GM12878 (cell line): ENCODE measurements around the gene CBFA2T3. TPM values are rescaled to one million over a fixed set of nuclear protein-coding genes. Genes with fewer than 3 reads are reported as not detected.

Experiments
- ATAC-seq: fragments of 200-7000 bp; cut with Tn5 transposase; 3 replicates; pipeline ENCODE4 v1.9.1; 2020; ENCODE audit warnings: mild to moderate bottlenecking, moderate library complexity
- BruUV-seq: library from RNA; stranded (reverse); fragments of 400-500 nt; replicated peaks from 2 replicates; lab custom pipeline; 2021; lab: Mats Ljungman, UMichigan
- CTCF ChIA-PET: fragments of 300-600 bp; sonication (Branson Sonifier 250); formaldehyde crosslinking; extraction: SDS; loops from one replicate; lab custom pipeline; 2021; ENCODE audit warnings: inconsistent platforms; lab: Yijun Ruan, JAX
- POLR2A ChIA-PET: fragments of 350-600 bp; formaldehyde crosslinking; extraction: SDS; loops from one replicate; lab custom pipeline; 2021; ENCODE audit warnings: inconsistent platforms; lab: Charles Lee
- RAD21 ChIA-PET: fragments of 300-600 bp; sonication (Branson Sonifier 250); formaldehyde crosslinking; loops from one replicate; lab custom pipeline; 2023; ENCODE audit warnings: antibody characterized with exemption; ENCODE audit not compliant: unreplicated experiment; lab: Charles Lee
- SMC1A ChIA-PET: fragments of 300-600 bp; sonication (Branson Sonifier 250); formaldehyde crosslinking; loops from one replicate; lab custom pipeline; 2023; ENCODE audit not compliant: unreplicated experiment, uncharacterized antibody; lab: Charles Lee
- DNase-seq: peaks from one replicate; pipeline ENCODE4 v3.0.0-alpha.2; 2011; ENCODE audit warnings: low read depth, low spot score
- FAIRE-seq: peaks from 3 replicates; lab custom pipeline; 2011; peaks lifted over from hg19 to GRCh38; lab: Jason Lieb, UNC
- H2AFZ ChIP-seq: 2 replicates; pipeline ENCODE4 v1.6.0; 2011; ENCODE audit warnings: low read depth, low read length, control low read depth; ENCODE audit not compliant: control insufficient read depth
- H3K27ac ChIP-seq: 2 replicates; pipeline ENCODE4 v1.5.1; 2011; ENCODE audit warnings: control low read depth; ENCODE audit not compliant: control insufficient read depth, insufficient read depth
- H3K27me3 ChIP-seq, 2 experiments: replicated peaks in 1 of 2; 2 replicates each; pipeline versions ENCODE4 v1.6.0 to v1.6.1; 2011; ENCODE audit warnings: low read length in 1 of 2; ENCODE audit not compliant: control insufficient read depth in 2 of 2, insufficient read depth in 2 of 2
- H3K36me3 ChIP-seq, 2 experiments: 2 replicates each; pipeline ENCODE4 v1.5.1; 2011; ENCODE audit warnings: low read length in 1 of 2; ENCODE audit not compliant: control insufficient read depth in 2 of 2, insufficient read depth in 2 of 2
- H3K4me1 ChIP-seq: 2 replicates; pipeline ENCODE4 v1.6.1; 2011; ENCODE audit warnings: mild to moderate bottlenecking, low read length, moderate library complexity, mixed read lengths; ENCODE audit not compliant: control insufficient read depth, insufficient read depth
- H3K4me2 ChIP-seq: 2 replicates; pipeline ENCODE4 v1.6.0; 2011; ENCODE audit warnings: control low read depth; ENCODE audit not compliant: control insufficient read depth, insufficient read depth
- H3K4me3 ChIP-seq: fragments of 200-600 bp; sonication (generic); 2 replicates; pipeline ENCODE4 v1.5.1; 2016
- H3K79me2 ChIP-seq: 2 replicates; pipeline ENCODE4 v1.6.0; 2011; ENCODE audit warnings: low read length; ENCODE audit not compliant: control insufficient read depth, insufficient read depth
- H3K9ac ChIP-seq: 2 replicates; pipeline ENCODE4 v1.8.0; 2011; ENCODE audit warnings: low read length, control low read depth, mixed read lengths; ENCODE audit not compliant: control insufficient read depth, insufficient read depth
- H3K9me3 ChIP-seq: replicated peaks from 3 replicates; pipeline ENCODE4 v1.5.1; 2011; ENCODE audit warnings: mild to moderate bottlenecking, low read length; ENCODE audit not compliant: control insufficient read depth, insufficient read depth
- H4K20me1 ChIP-seq: 2 replicates; pipeline ENCODE4 v1.6.0; 2011; ENCODE audit not compliant: control insufficient read depth, insufficient read depth
- BHLHE40 ChIP-seq, 2 experiments: fragments of 450-650 bp in 1 of 2; IDR thresholded peaks; 2 replicates each; pipeline ENCODE4 v1.6.1; 2011 to 2017; ENCODE audit warnings: low read depth in 2 of 2, borderline replicate concordance in 1 of 2, improper control_type of control experiment in 1 of 2, low read length in 1 of 2, mild to moderate bottlenecking in 1 of 2
- HDAC2 ChIP-seq: fragments of 200-600 bp; sonication (generic); IDR thresholded peaks from 2 replicates; pipeline ENCODE4 v1.6.1; 2017
- KDM1A ChIP-seq: fragments of 200-600 bp; sonication (generic); IDR thresholded peaks from 2 replicates; pipeline ENCODE4 v1.6.1; 2016; ENCODE audit warnings: borderline replicate concordance
- NBN ChIP-seq: fragments of 450-650 bp; IDR thresholded peaks from 2 replicates; pipeline ENCODE4 v1.6.1; 2016
- NFXL1 ChIP-seq: fragments of 450-650 bp; IDR thresholded peaks from 2 replicates; pipeline ENCODE4 v1.6.1; 2017; ENCODE audit warnings: antibody characterized with exemption, mild to moderate bottlenecking, borderline replicate concordance
- PBX3 ChIP-seq: IDR thresholded peaks from 2 replicates; pipeline ENCODE4 v1.6.1; 2011; ENCODE audit warnings: mild to moderate bottlenecking, low read depth, low read length, moderate library complexity; ENCODE audit not compliant: insufficient replicate concordance
- RCOR1 ChIP-seq: conservative IDR thresholded peaks from 2 replicates; pipeline ENCODE4 v1.6.1; 2012; ENCODE audit warnings: low read depth, low read length, improper control_type of control experiment
- RELA ChIP-seq: fragments of 450-650 bp; IDR thresholded peaks from 2 replicates; pipeline ENCODE4 v1.8.0; 2014; ENCODE audit warnings: borderline replicate concordance; ENCODE audit not compliant: partially characterized antibody
- SMAD5 ChIP-seq: IDR thresholded peaks from 2 replicates; pipeline ENCODE4 v1.6.1; 2016; ENCODE audit warnings: antibody characterized with exemption, low read depth
- SUZ12 ChIP-seq: fragments of 200-600 bp; sonication (generic); IDR thresholded peaks from one replicate; pipeline ENCODE4 v1.6.1; 2018; ENCODE audit warnings: antibody characterized with exemption, mild to moderate bottlenecking; ENCODE audit not compliant: unreplicated experiment
- WGBS: methylation state at CpG from one replicate; pipeline ENCODE4 v1.1.6; 2016; ENCODE audit warnings: low lambda C conversion rate; ENCODE audit not compliant: insufficient replicate concordance, insufficient coverage; ENCODE audit errors: missing lambda C conversion rate; 5-methylcytosine and 5-hydroxymethylcytosine counted together
- in situ Hi-C: fragments of 300-500 bp; cut with MboI; formaldehyde crosslinking; loops from 9 replicates; pipeline ENCODE4 v1.14.3; 2018; ENCODE audit warnings: mixed read lengths
- intact Hi-C: fragments of 100-400 bp; cut with micrococcal nuclease; formaldehyde crosslinking; loops from one replicate; pipeline ENCODE4 v1.14.2; 2022; ENCODE audit not compliant: unreplicated experiment
- polyA plus RNA-seq, 11 experiments: library from polyadenylated mRNA; depleted of rRNA in 4 of 11; unstranded in 6 of 11; stranded (reverse) in 5 of 11; fragments of >200 nt; fragmentation: Nextera tagmentation in 4 of 11; fragmentation: Illumina TruSeq in 1 of 11; extraction: Ambion mirVana in 4 of 11; extraction: Trizol in 1 of 11; gene quantifications; 1 replicate in 1 of 11; 2 replicates in 10 of 11; pipeline versions ENCODE4 v1.2.1 to v1.2.3, GENCODE V29; 2011 to 2016; ENCODE audit warnings: inconsistent platforms in 2 of 11, missing spikeins in 2 of 11, low read depth in 1 of 11
- total RNA-seq, 4 experiments: library from RNA; depleted of rRNA in 3 of 4; stranded (reverse); fragments of >200 nt in 3 of 4; fragmentation: Illumina TruSeq in 1 of 4; extraction: Trizol in 1 of 4; gene quantifications; 2 replicates each; pipeline versions ENCODE4 v1.2.1 to v1.2.3, GENCODE V29; 2013 to 2021

Gene CBFA2T3
- total and polyA plus RNA-seq, 10 of the 15 experiments (the other 5 are each of a cell fraction or from before 2014, with no cell fraction given): 0.69 to 42.6 (median 4.5) TPM

GRCh38 chr16:88880226-88881006, 96.6 kb downstream of the CBFA2T3 start (continued):
- no peak for TF ChIP-seq NFXL1
- no peak for TF ChIP-seq HDAC2
- TF ChIP-seq, all 136 proteins: peak for 0

GRCh38 chr16:88879788-88880055, 97.3 kb downstream of the CBFA2T3 start:
- no peaks in the 10 kb centered on the region for H4K20me1 ChIP-seq
- intact Hi-C loops: no loop called here
- H3K27me3 ChIP-seq: no peaks in the 10 kb centered on the region
- ChIA-PET RAD21 (no interaction called here), CTCF (no interaction called here)
- no TSS peak for BruUV-seq
- TF ChIP-seq BHLHE40 (IDR thresholded peaks at IDR 0.05; ENCODE audit: borderline replicate concordance in 1 of 2, low read depth in 2 of 2, low read length in 1 of 2) (no peak), PBX3 (no peak), SUZ12 (no peak), RELA (no peak), NBN (no peak), SMAD5 (no peak), NFXL1 (no peak), RCOR1 (no peak), KDM1A (no peak)
- TF ChIP-seq, all 136 proteins: peak for 0
- Histone ChIP-seq H3K79me2 (no peaks in the 10 kb centered on the region), H2AFZ (no peak overlapping the region), H3K9ac (no peak overlapping the region), H3K27ac (no peak overlapping the region), H3K36me3 (peaks cover 2 to 4% of the 10 kb centered on the region in 2 experiments; a peak in 3 of 4 replicates), H3K4me1 (no peaks in the 10 kb centered on the region), H3K4me3 (no peak overlapping the region), H3K4me2 (no peak overlapping the region), H3K9me3 (no peaks in the 10 kb centered on the region)
- ATAC-seq (no peak), FAIRE-seq (no peak), DNase-seq (no peak)
- in situ Hi-C loops: no loop called here
- SMC1A ChIA-PET: no interaction called here
- 91% methylated on average over 11 of the region's 11 CpGs for WGBS
- POLR2A ChIA-PET: no interaction called here
